GM23248 (cell line): ENCODE measurements around the gene STK32A.

Source experiments
- EZH2 ChIP-seq: fragments of 200-600 bp; sonication (generic); IDR thresholded peaks from 2 replicates; pipeline ENCODE4 v1.6.1; 2018; ENCODE audit warnings: antibody characterized with exemption, mild to moderate bottlenecking; ENCODE audit not compliant: insufficient read depth, poor library complexity, severe bottlenecking
- EZH2phosphoT487 ChIP-seq: fragments of 200-600 bp; sonication (generic); IDR thresholded peaks from 2 replicates; pipeline ENCODE4 v1.6.1; 2018; ENCODE audit warnings: antibody characterized with exemption, moderate library complexity, mild to moderate bottlenecking, low read depth; ENCODE audit not compliant: insufficient read depth

- TF ChIP-seq EZH2, result no peak
- TF ChIP-seq EZH2phosphoT487, result no peak
Measured at GRCh38 chr5:147418613-147419012, 183.8 kb downstream of the STK32A start.
